Neural progenitor cell (in vitro differentiated cells): ENCODE data around the gene ZFR2. TPM values are rescaled to one million over a fixed set of nuclear protein-coding genes. Genes with fewer than 3 reads are reported as not detected.

Experiments
- DNase-seq: peaks from one replicate; pipeline ENCODE4 v3.0.0-alpha.2; 2016; ENCODE audit warnings: low spot score
- H2AFZ ChIP-seq: fragments of 200-600 bp; sonication (generic); replicated peaks from 2 replicates; pipeline ENCODE4 v1.6.1; 2016; ENCODE audit warnings: antibody characterized with exemption
- H3F3A ChIP-seq: fragments of 200-600 bp; sonication (generic); 2 replicates; pipeline ENCODE4 v1.6.1; 2016; ENCODE audit warnings: antibody characterized with exemption, low read depth
- H3K27ac ChIP-seq: fragments of 200-600 bp; sonication (generic); 2 replicates; pipeline ENCODE4 v1.5.1; 2016; ENCODE audit warnings: mild to moderate bottlenecking
- H3K27me3 ChIP-seq: fragments of 200-600 bp; sonication (generic); 2 replicates; pipeline ENCODE4 v1.6.1; 2016; ENCODE audit warnings: mild to moderate bottlenecking, moderate library complexity
- H3K36me3 ChIP-seq: fragments of 200-600 bp; sonication (generic); 2 replicates; pipeline ENCODE4 v1.5.1; 2016
- H3K4me1 ChIP-seq: fragments of 200-600 bp; sonication (generic); 2 replicates; pipeline ENCODE4 v1.6.1; 2016; ENCODE audit warnings: mixed run types
- H3K4me2 ChIP-seq: fragments of 200-600 bp; sonication (generic); 2 replicates; pipeline ENCODE4 v1.6.1; 2016
- H3K4me3 ChIP-seq: fragments of 200-600 bp; sonication (generic); 2 replicates; pipeline ENCODE4 v1.5.1; 2016
- H3K79me2 ChIP-seq: fragments of 200-600 bp; sonication (generic); 2 replicates; pipeline ENCODE4 v1.6.1; 2016; ENCODE audit warnings: low read depth
- H3K9ac ChIP-seq: fragments of 200-600 bp; sonication (generic); 2 replicates; pipeline ENCODE4 v1.6.1; 2016
- H3K9me3 ChIP-seq: fragments of 200-600 bp; sonication (generic); 2 replicates; pipeline ENCODE4 v1.5.1; 2016; ENCODE audit warnings: low read depth
- H4K20me1 ChIP-seq: fragments of 200-600 bp; sonication (generic); 2 replicates; pipeline ENCODE4 v1.6.1; 2016; ENCODE audit warnings: low read depth
- H3K27ac Mint-ChIP-seq: 3 replicates; pipeline ENCODE4 v1.8.0; 2021; ENCODE audit warnings: mixed read lengths
- H3K27me3 Mint-ChIP-seq: 2 replicates; pipeline ENCODE4 v1.8.0; 2022; ENCODE audit warnings: low read depth, mild to moderate bottlenecking, inconsistent platforms, moderate library complexity, mixed read lengths; ENCODE audit not compliant: insufficient read depth
- H3K36me3 Mint-ChIP-seq: 3 replicates; pipeline ENCODE4 v1.8.0; 2021; ENCODE audit warnings: mixed read lengths
- H3K4me1 Mint-ChIP-seq: 3 replicates; pipeline ENCODE4 v1.8.0; 2021; ENCODE audit warnings: mixed read lengths
- H3K4me3 Mint-ChIP-seq: 3 replicates; pipeline ENCODE4 v1.8.0; 2021; ENCODE audit warnings: mild to moderate bottlenecking, moderate library complexity, mixed read lengths
- H3K9me3 Mint-ChIP-seq: 3 replicates; pipeline ENCODE4 v1.8.0; 2020; ENCODE audit warnings: mixed read lengths
- CTCF ChIP-seq: fragments of 200-600 bp; sonication (generic); IDR thresholded peaks from 2 replicates; pipeline ENCODE4 v1.5.1; 2017; ENCODE audit warnings: antibody characterized with exemption, mild to moderate bottlenecking
- EZH2 ChIP-seq: fragments of 200-600 bp; sonication (generic); IDR thresholded peaks from 2 replicates; pipeline ENCODE4 v1.6.1; 2017; ENCODE audit warnings: antibody characterized with exemption, mild to moderate bottlenecking, moderate library complexity
- EZH2phosphoT487 ChIP-seq: fragments of 200-600 bp; sonication (generic); IDR thresholded peaks from 2 replicates; pipeline ENCODE4 v1.6.1; 2017; ENCODE audit warnings: antibody characterized with exemption
- total RNA-seq: library from RNA; depleted of rRNA; stranded (reverse); fragments of >200 nt; gene quantifications from 2 replicates; pipeline ENCODE4 v1.2.3, GENCODE V29; 2015; ENCODE audit warnings: low replicate concordance

ZFR2 gene
- total RNA-seq, 1 donor from 2014 or later: 8.9 TPM

- Histone ChIP-seq H3K9me3 (no peaks in the 10 kb centered on the region), H4K20me1 (no peaks in the 10 kb centered on the region), H3K4me3 (no peak overlapping the region), H3F3A (no peaks in the 10 kb centered on the region), H3K79me2 (no peaks in the 10 kb centered on the region), H2AFZ (no peak overlapping the region), H3K27me3 (no peaks in the 10 kb centered on the region), H3K4me2 (no peak overlapping the region), H3K9ac (no peak overlapping the region), H3K36me3 (no peaks in the 10 kb centered on the region), H3K27ac (no peak overlapping the region), H3K4me1 (no peaks in the 10 kb centered on the region)
- no peak overlapping the region for H3K27ac Mint-ChIP-seq
- peaks cover 2% of the 10 kb centered on the region for H3K27me3 Mint-ChIP-seq
- no peaks in the 10 kb centered on the region for H3K36me3 Mint-ChIP-seq
- no peaks in the 10 kb centered on the region for H3K4me1 Mint-ChIP-seq
- TF ChIP-seq EZH2 (no peak), EZH2phosphoT487 (no peak), CTCF (no peak)
- no peak for DNase-seq
- H3K9me3 Mint-ChIP-seq: peaks cover 2% of the 10 kb centered on the region
- no peak overlapping the region for H3K4me3 Mint-ChIP-seq
Observed at GRCh38 chr19:3904233-3904632, 35.4 kb upstream of the ZFR2 start.

GRCh38 chr19:3902317-3902973 is 33.6 kb upstream of the ZFR2 start:
- H4K20me1 ChIP-seq: no peaks in the 10 kb centered on the region
- TF ChIP-seq CTCF (no peak), EZH2 (no peak), EZH2phosphoT487 (no peak)
- no peak overlapping the region for H3K27ac Mint-ChIP-seq
- peaks cover 4% of the 10 kb centered on the region for H3K9me3 ChIP-seq
- H3K9ac ChIP-seq: no peak overlapping the region
- DNase-seq: no peak
- no peaks in the 10 kb centered on the region for H3K4me1 ChIP-seq
- H3F3A ChIP-seq: no peaks in the 10 kb centered on the region
- H3K79me2 ChIP-seq: no peaks in the 10 kb centered on the region
- H3K27me3 Mint-ChIP-seq: peaks cover 2% of the 10 kb centered on the region
- no peak overlapping the region for H3K4me3 Mint-ChIP-seq
- H3K36me3 ChIP-seq: peaks cover 4% of the 10 kb centered on the region
- H3K27me3 ChIP-seq: no peaks in the 10 kb centered on the region
- peaks cover 6% of the 10 kb centered on the region for H3K9me3 Mint-ChIP-seq
- no peaks in the 10 kb centered on the region for H3K4me1 Mint-ChIP-seq
- H3K4me2 ChIP-seq: no peak overlapping the region
- H2AFZ ChIP-seq: no peak overlapping the region
- peaks cover 3% of the 10 kb centered on the region for H3K36me3 Mint-ChIP-seq
- no peak overlapping the region for H3K27ac ChIP-seq
- no peak overlapping the region for H3K4me3 ChIP-seq

GRCh38 chr19:3899531-3900294 is 30.9 kb upstream of the ZFR2 start:
- Mint-ChIP-seq H3K27ac (no peak overlapping the region), H3K9me3 (peaks cover 6% of the 10 kb centered on the region), H3K4me3 (no peak overlapping the region), H3K27me3 (peaks cover 3% of the 10 kb centered on the region), H3K36me3 (peaks cover 3% of the 10 kb centered on the region), H3K4me1 (no peaks in the 10 kb centered on the region)
- Histone ChIP-seq H3K4me1 (no peaks in the 10 kb centered on the region), H3F3A (no peaks in the 10 kb centered on the region), H2AFZ (no peak overlapping the region), H3K4me2 (no peak overlapping the region), H3K9me3 (peaks cover 4% of the 10 kb centered on the region), H3K27ac (no peak overlapping the region), H3K27me3 (no peaks in the 10 kb centered on the region), H3K4me3 (no peak overlapping the region), H4K20me1 (no peaks in the 10 kb centered on the region), H3K9ac (no peak overlapping the region), H3K79me2 (no peaks in the 10 kb centered on the region), H3K36me3 (peaks cover 4% of the 10 kb centered on the region)
- no peak for TF ChIP-seq CTCF
- TF ChIP-seq EZH2phosphoT487: no peak
- no peak for TF ChIP-seq EZH2
- no peak for DNase-seq
